ENCODE results near the gene ABLIM1. TPM values are rescaled to one million over a fixed set of nuclear protein-coding genes. Genes with fewer than 3 reads are reported as not detected.

ABLIM1 gene
- total and polyA plus RNA-seq, 10 of the 15 experiments (the other 5 are each of a cell fraction or from before 2014, with no cell fraction given), result 14.2 to 50.5 (median 28.1) TPM

DNA sequence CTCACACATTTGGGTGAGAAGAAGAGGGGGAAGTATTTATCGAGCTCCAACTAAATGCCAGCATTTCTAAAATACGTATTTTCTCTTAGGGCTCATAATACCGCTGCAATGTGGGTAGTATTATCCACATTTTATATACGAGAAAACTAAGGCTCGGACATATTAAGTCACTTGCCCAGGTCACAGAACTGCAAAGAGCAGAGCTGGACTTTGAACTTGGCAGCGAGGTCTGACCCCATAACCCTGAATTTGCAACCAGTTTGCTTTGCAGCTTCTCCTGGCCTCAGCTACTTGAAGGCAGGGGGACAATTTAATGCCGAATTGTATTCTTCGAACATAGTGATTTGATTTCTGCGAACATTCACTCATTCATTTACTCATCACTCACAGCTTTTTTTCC is 7.2 kb downstream of the ABLIM1 start:
- RAD21 ChIA-PET (ENCODE audit: unreplicated experiment), result interaction anchor here (0.5 kb wide), 1 partner anchor 53 kb away, joined by 4 read pairs; no protein-coding TSS in a partner anchor
- TF ChIP-seq RAD21 (IDR thresholded peaks at IDR 0.05; ENCODE audit: insufficient read depth, low read depth, low read length) (no peak), MLLT1 (IDR thresholded peaks at IDR 0.05) (no peak), RUNX3 (IDR thresholded peaks at IDR 0.05; ENCODE audit: low read length) (no peak), BRCA1 (IDR thresholded peaks at IDR 0.05; ENCODE audit: low read depth, low read length) (no peak), POLR2AphosphoS2 (IDR thresholded peaks at IDR 0.05; ENCODE audit: low read depth, low read length) (no peak), RELA (IDR thresholded peaks at IDR 0.05; ENCODE audit: borderline replicate concordance, partially characterized antibody) (no peak), BACH1 (IDR thresholded peaks at IDR 0.05; ENCODE audit: borderline replicate concordance) (no peak), E2F8 (IDR thresholded peaks at IDR 0.05; ENCODE audit: low read depth, partially characterized antibody) (no peak), EED (IDR thresholded peaks at IDR 0.05; ENCODE audit: low read depth) (no peak), KDM1A (IDR thresholded peaks at IDR 0.05; ENCODE audit: borderline replicate concordance) (no peak), PAX5 (IDR thresholded peaks at IDR 0.05; ENCODE audit: borderline replicate concordance, low read depth, low read length) (no peak), POU2F2 (IDR thresholded peaks at IDR 0.05; ENCODE audit: borderline replicate concordance, low read depth, low read length) (no peak), SREBF1 (IDR thresholded peaks at IDR 0.05; ENCODE audit: low read length) (no peak), ESRRA (IDR thresholded peaks at IDR 0.05; ENCODE audit: low read length) (no peak), ATF7 (IDR thresholded peaks at IDR 0.05; ENCODE audit: low read depth) (no peak), POLR2A (IDR thresholded peaks at IDR 0.05; ENCODE audit: low read depth, low read length) (no peak), GATAD2B (conservative IDR thresholded peaks at IDR 0.05; ENCODE audit: low read depth) (no peak), FOXK2 (IDR thresholded peaks at IDR 0.05) (no peak)
- TF ChIP-seq, protein P1, sequence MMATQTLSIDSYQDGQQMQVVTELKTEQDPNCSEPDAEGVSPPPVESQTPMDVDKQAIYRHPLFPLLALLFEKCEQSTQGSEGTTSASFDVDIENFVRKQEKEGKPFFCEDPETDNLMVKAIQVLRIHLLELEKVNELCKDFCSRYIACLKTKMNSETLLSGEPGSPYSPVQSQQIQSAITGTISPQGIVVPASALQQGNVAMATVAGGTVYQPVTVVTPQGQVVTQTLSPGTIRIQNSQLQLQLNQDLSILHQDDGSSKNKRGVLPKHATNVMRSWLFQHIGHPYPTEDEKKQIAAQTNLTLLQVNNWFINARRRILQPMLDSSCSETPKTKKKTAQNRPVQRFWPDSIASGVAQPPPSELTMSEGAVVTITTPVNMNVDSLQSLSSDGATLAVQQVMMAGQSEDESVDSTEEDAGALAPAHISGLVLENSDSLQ (IDR thresholded peaks at IDR 0.05), result no peak
- TF ChIP-seq, protein P2, sequence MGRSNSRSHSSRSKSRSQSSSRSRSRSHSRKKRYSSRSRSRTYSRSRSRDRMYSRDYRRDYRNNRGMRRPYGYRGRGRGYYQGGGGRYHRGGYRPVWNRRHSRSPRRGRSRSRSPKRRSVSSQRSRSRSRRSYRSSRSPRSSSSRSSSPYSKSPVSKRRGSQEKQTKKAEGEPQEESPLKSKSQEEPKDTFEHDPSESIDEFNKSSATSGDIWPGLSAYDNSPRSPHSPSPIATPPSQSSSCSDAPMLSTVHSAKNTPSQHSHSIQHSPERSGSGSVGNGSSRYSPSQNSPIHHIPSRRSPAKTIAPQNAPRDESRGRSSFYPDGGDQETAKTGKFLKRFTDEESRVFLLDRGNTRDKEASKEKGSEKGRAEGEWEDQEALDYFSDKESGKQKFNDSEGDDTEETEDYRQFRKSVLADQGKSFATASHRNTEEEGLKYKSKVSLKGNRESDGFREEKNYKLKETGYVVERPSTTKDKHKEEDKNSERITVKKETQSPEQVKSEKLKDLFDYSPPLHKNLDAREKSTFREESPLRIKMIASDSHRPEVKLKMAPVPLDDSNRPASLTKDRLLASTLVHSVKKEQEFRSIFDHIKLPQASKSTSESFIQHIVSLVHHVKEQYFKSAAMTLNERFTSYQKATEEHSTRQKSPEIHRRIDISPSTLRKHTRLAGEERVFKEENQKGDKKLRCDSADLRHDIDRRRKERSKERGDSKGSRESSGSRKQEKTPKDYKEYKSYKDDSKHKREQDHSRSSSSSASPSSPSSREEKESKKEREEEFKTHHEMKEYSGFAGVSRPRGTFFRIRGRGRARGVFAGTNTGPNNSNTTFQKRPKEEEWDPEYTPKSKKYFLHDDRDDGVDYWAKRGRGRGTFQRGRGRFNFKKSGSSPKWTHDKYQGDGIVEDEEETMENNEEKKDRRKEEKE (IDR thresholded peaks at IDR 0.05), result no peak
- ATAC-seq, result no peak
- H3K4me2 ChIP-seq (ENCODE audit: control insufficient read depth, insufficient read depth), result no peak overlapping the region
- SMC1A ChIA-PET (ENCODE audit: uncharacterized antibody, unreplicated experiment), result no interaction called here
- no peaks in the 10 kb centered on the region; a peak in 2 of 4 replicates for H3K27me3 ChIP-seq (replicated peaks in 1 of 2; ENCODE audit: control insufficient read depth in 2 of 2, insufficient read depth in 2 of 2, low read length in 1 of 2)
- no peak overlapping the region for H2AFZ ChIP-seq (ENCODE audit: control insufficient read depth, low read depth, low read length)
- H3K27ac ChIP-seq (ENCODE audit: control insufficient read depth, insufficient read depth), result no peak overlapping the region
- no peaks in the 10 kb centered on the region for H3K9me3 ChIP-seq (replicated peaks; ENCODE audit: control insufficient read depth, insufficient read depth, low read length)
- H3K36me3 ChIP-seq (ENCODE audit: control insufficient read depth in 2 of 2, insufficient read depth in 2 of 2, low read length in 1 of 2), result no peaks in the 10 kb centered on the region
- POLR2A ChIA-PET, result no interaction called here
- CTCF ChIA-PET, result interaction anchor here (0.7 kb wide), 1 partner anchor 945 kb away, joined by 3 read pairs; no protein-coding TSS in a partner anchor
- WGBS (ENCODE audit: insufficient coverage, insufficient replicate concordance, low lambda C conversion rate, missing lambda C conversion rate), result 53% methylated on average over 9 of the region's 9 CpGs
- no peaks in the 10 kb centered on the region for H3K79me2 ChIP-seq (ENCODE audit: control insufficient read depth, insufficient read depth, low read length)
- no peak for FAIRE-seq
- BruUV-seq (replicated peaks), result no TSS peak
- intact Hi-C loops (cut with micrococcal nuclease; ENCODE audit: unreplicated experiment), result no loop called here
- H4K20me1 ChIP-seq (ENCODE audit: control insufficient read depth, insufficient read depth), result no peaks in the 10 kb centered on the region
- no peak overlapping the region for H3K9ac ChIP-seq (ENCODE audit: control insufficient read depth, insufficient read depth, low read length)
- no peak overlapping the region for H3K4me3 ChIP-seq
- in situ Hi-C loops (cut with MboI), result no loop called here
- no peak for DNase-seq (ENCODE audit: low read depth, low spot score)
- no peaks in the 10 kb centered on the region for H3K4me1 ChIP-seq (ENCODE audit: control insufficient read depth, insufficient read depth, low read length)
